Fibroblast of mammary gland (primary cell): ENCODE data around the gene SHB.

ENCODE experiments used
- DNase-seq: peaks from one replicate; pipeline ENCODE4 v3.0.0-alpha.2; 2010; ENCODE audit warnings: low read depth
- H3K4me3 ChIP-seq: 2 replicates; pipeline ENCODE4 v1.5.1; 2011; ENCODE audit warnings: low read depth, mild to moderate bottlenecking, low read length, moderate library complexity; ENCODE audit not compliant: control insufficient read depth
- CTCF ChIP-seq: conservative IDR thresholded peaks from 2 replicates; pipeline ENCODE4 v1.5.1; 2011; ENCODE audit warnings: low read depth, low read length, inconsistent platforms; ENCODE audit not compliant: control insufficient read depth, insufficient read depth

SHB gene

GRCh38 chr9:38036359-38037084, 32.5 kb downstream of the SHB start:
- H3K4me3 ChIP-seq: no peak overlapping the region
- no peak for TF ChIP-seq CTCF
- peak; percentile 79 for DNase-seq

- TF ChIP-seq CTCF: no peak
- DNase-seq: peak; percentile 89
- H3K4me3 ChIP-seq: no peak overlapping the region
Observed at GRCh38 chr9:38035873-38036272, 33.2 kb downstream of the SHB start.

GRCh38 chr9:38033941-38034340, 35.1 kb downstream of the SHB start:
- DNase-seq: no peak
- TF ChIP-seq CTCF: no peak
- no peak overlapping the region for H3K4me3 ChIP-seq

GRCh38 chr9:38032266-38033110, 36.5 kb downstream of the SHB start:
- TF ChIP-seq CTCF: no peak
- no peak overlapping the region for H3K4me3 ChIP-seq
- no peak for DNase-seq

GRCh38 chr9:38031594-38031993, 37.4 kb downstream of the SHB start:
- no peak overlapping the region for H3K4me3 ChIP-seq
- DNase-seq: no peak
- no peak for TF ChIP-seq CTCF

GRCh38 chr9:38030658-38031057, 38.4 kb downstream of the SHB start:
- TF ChIP-seq CTCF: peak; percentile 10
- no peak overlapping the region for H3K4me3 ChIP-seq
- no peak for DNase-seq
